Stimulated activated naive CD4-positive, alpha-beta T cell treated with Interleukin-2 at 50 U/mL for 16 hours (primary cell): ENCODE results near the gene SIPA1L3.

Experiments used
- DNase-seq: peaks from one replicate; lab custom pipeline; 2025; lab: John Stamatoyannopoulos, UW

Gene SIPA1L3

GRCh38 chr19:37946132-37946531 is 39.1 kb downstream of the SIPA1L3 start:
- DNase-seq = no peak

- DNase-seq = no peak
These were observed 40.8 kb downstream of the SIPA1L3 start for GRCh38 chr19:37947778-37948177.

- DNase-seq = no peak
These were observed 41.4 kb downstream of the SIPA1L3 start for GRCh38 chr19:37948362-37948761.

- DNase-seq = no peak
These were observed 43.6 kb downstream of the SIPA1L3 start for GRCh38 chr19:37950471-37951175.

GRCh38 chr19:37951816-37952210 is 44.8 kb downstream of the SIPA1L3 start:
- DNase-seq = no peak

- no peak for DNase-seq
These were observed 46.3 kb downstream of the SIPA1L3 start for GRCh38 chr19:37953171-37953917.

GRCh38 chr19:37953918-37954303 is 46.9 kb downstream of the SIPA1L3 start:
- no peak for DNase-seq

- no peak for DNase-seq
These were observed 47.4 kb downstream of the SIPA1L3 start for GRCh38 chr19:37954421-37954874.

- DNase-seq = no peak
These were observed 49.0 kb downstream of the SIPA1L3 start for GRCh38 chr19:37955986-37956385.

GRCh38 chr19:37957176-37957575 is 50.2 kb downstream of the SIPA1L3 start:
- DNase-seq = no peak

- no peak for DNase-seq
These were observed 52.7 kb downstream of the SIPA1L3 start for GRCh38 chr19:37959665-37960114.

GRCh38 chr19:37961198-37961597 is 54.2 kb downstream of the SIPA1L3 start:
- no peak for DNase-seq

GRCh38 chr19:37963190-37963936 is 56.4 kb downstream of the SIPA1L3 start:
- DNase-seq = no peak

- no peak for DNase-seq
These were observed 57.1 kb downstream of the SIPA1L3 start for GRCh38 chr19:37964109-37964508.

- DNase-seq = no peak
These were observed 59.2 kb downstream of the SIPA1L3 start for GRCh38 chr19:37966211-37966661.

GRCh38 chr19:37966662-37967231 is 59.7 kb downstream of the SIPA1L3 start:
- DNase-seq = no peak

- DNase-seq = no peak
These were observed 62.7 kb downstream of the SIPA1L3 start for GRCh38 chr19:37969695-37970094.

GRCh38 chr19:37970699-37971098 is 63.7 kb downstream of the SIPA1L3 start:
- no peak for DNase-seq

GRCh38 chr19:37972803-37973202 is 65.8 kb downstream of the SIPA1L3 start:
- DNase-seq = no peak

GRCh38 chr19:37973666-37974065 is 66.7 kb downstream of the SIPA1L3 start:
- DNase-seq = no peak

- no peak for DNase-seq
These were observed 68.1 kb downstream of the SIPA1L3 start for GRCh38 chr19:37975071-37975470.
